ENCODE results near the gene RET. TPM values are rescaled to one million over a fixed set of nuclear protein-coding genes. Genes with fewer than 3 reads are reported as not detected.

The RET gene
- total RNA-seq, 1 donor from 2014 or later: 1.1 TPM

DNA sequence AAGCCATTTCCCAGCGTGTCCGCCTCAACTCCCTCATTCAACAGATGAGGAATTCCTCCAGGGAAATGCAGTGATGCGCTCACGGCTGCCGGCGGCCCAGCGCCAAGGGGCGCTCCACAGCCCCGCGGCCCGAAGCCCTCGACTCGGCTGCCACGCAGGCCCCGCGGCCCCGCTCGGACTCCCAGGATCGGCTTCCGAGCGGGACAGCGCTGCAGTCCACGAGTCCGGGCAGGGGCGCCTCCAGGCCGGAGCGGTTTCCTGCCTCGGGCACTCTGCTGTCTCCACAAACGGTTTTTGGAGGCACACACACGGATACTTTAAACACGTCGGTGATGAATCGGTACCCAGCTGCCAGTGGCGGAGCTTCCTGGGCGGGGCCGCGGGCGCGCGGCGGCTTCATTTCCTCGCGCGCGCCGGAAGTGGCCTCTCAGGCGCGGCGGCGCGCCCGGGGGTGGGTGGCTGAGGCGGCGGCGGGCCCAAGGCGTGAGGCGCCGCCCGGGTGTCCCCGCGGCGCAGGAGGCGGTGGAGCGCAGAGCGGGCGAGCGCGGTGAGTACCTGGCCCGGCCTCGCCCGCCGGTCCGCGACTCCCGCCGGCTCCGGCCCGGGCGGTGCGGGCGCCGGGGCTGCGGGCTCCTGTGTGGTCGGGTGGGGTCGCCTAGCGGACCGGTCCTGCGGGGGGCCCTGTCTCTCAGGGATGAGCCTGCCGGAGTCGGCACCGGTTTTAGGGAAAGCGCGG lies 61.3 kb downstream of the RET start, which contains the start of gene CSGALNACT2:
TSS of gene CSGALNACT2 (plus strand) at position 425 of the 736 bp plus-strand sequence. CDS start 16,705 bp downstream, outside the sequence.
- H3K79me2 ChIP-seq (ENCODE audit: insufficient read depth, low read length): peaks cover 50% of the 10 kb centered on the region
- H3K36me3 Mint-ChIP-seq (ENCODE audit: low read depth, unreplicated experiment): peaks cover 5% of the 10 kb centered on the region

DNA sequence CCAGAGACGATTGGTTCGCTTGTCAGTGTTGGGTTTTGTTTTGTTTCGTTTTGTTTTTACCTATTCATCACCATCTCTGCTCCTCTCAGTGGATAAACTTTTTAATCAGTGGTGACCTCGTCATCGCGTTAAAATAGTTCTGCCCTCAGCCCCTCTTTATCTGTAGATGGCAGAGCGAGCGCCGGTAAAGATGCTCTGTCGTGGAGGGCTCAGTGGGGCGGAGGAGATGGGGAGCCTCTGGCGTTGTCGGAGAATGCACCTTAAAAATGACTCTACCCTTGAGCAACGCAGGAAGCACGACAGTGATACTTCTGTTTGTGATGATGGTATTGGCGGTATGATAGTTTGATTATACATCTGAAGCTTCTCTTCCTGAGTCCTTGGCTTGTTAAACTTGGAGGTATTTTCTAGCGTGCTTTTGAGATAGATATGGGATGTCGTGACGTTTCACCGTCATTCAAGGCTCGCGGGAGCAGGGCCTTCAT lies 61.9 kb downstream of the RET start:
- Histone ChIP-seq H3K4me3 (ENCODE audit: insufficient read depth, low read depth, low read length) (peak overlapping the region; percentile 99), H3K27ac (ENCODE audit: low read depth, low read length) (peak overlapping the region; percentile 90), H3K9me3 (ENCODE audit: insufficient read depth, low read depth, low read length) (no peaks in the 10 kb centered on the region), H3K4me1 (ENCODE audit: insufficient read depth, low read length) (peaks cover 5% of the 10 kb centered on the region), H3K27me3 (ENCODE audit: insufficient read depth, low read length) (peaks cover 3% of the 10 kb centered on the region), H4K20me1 (ENCODE audit: insufficient read depth, low read length) (peaks cover 45% of the 10 kb centered on the region), H3K36me3 (ENCODE audit: insufficient read depth, low read length) (no peaks in the 10 kb centered on the region), H3K79me2 (ENCODE audit: insufficient read depth, low read length) (peaks cover 56% of the 10 kb centered on the region), H3K4me2 (ENCODE audit: low read length) (peak overlapping the region; percentile 94), H3K9ac (ENCODE audit: low read length) (peak overlapping the region; percentile 93), H2AFZ (ENCODE audit: low read depth, low read length) (peak overlapping the region; percentile 49)
- DNase-seq (ENCODE audit: low read depth) (peak; percentile 34), FAIRE-seq (no peak)
- H3K4me3 Mint-ChIP-seq (ENCODE audit: unreplicated experiment): peak overlapping the region; percentile 92
- TF ChIP-seq EZH2 (IDR thresholded peaks at IDR 0.05; ENCODE audit: insufficient read depth, low read length): no peak
- TF ChIP-seq, protein P1, sequence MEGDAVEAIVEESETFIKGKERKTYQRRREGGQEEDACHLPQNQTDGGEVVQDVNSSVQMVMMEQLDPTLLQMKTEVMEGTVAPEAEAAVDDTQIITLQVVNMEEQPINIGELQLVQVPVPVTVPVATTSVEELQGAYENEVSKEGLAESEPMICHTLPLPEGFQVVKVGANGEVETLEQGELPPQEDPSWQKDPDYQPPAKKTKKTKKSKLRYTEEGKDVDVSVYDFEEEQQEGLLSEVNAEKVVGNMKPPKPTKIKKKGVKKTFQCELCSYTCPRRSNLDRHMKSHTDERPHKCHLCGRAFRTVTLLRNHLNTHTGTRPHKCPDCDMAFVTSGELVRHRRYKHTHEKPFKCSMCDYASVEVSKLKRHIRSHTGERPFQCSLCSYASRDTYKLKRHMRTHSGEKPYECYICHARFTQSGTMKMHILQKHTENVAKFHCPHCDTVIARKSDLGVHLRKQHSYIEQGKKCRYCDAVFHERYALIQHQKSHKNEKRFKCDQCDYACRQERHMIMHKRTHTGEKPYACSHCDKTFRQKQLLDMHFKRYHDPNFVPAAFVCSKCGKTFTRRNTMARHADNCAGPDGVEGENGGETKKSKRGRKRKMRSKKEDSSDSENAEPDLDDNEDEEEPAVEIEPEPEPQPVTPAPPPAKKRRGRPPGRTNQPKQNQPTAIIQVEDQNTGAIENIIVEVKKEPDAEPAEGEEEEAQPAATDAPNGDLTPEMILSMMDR (IDR thresholded peaks at IDR 0.05; ENCODE audit: insufficient read depth, low read depth, low read length): no peak
- peak overlapping the region; percentile 93 for H3K27ac Mint-ChIP-seq (ENCODE audit: unreplicated experiment)
- no peaks in the 10 kb centered on the region for H3K9me3 Mint-ChIP-seq (ENCODE audit: unreplicated experiment)
- peaks cover 5% of the 10 kb centered on the region for H3K36me3 Mint-ChIP-seq (ENCODE audit: low read depth, unreplicated experiment)
- no peaks in the 10 kb centered on the region for H3K27me3 Mint-ChIP-seq (ENCODE audit: low read depth, unreplicated experiment)
- peaks cover 19% of the 10 kb centered on the region for H3K4me1 Mint-ChIP-seq (ENCODE audit: low read depth, unreplicated experiment)

More for the DNA sequence above, 61.3 kb downstream of the RET start, which contains the start of gene CSGALNACT2:
- no peaks in the 10 kb centered on the region for H3K9me3 ChIP-seq (ENCODE audit: insufficient read depth, low read depth, low read length)
- H3K4me2 ChIP-seq (ENCODE audit: low read length): peak within 1 kb of the TSS; percentile 94
- no peaks in the 10 kb centered on the region for H3K9me3 Mint-ChIP-seq (ENCODE audit: unreplicated experiment)
- peak within 1 kb of the TSS; percentile 88 for H2AFZ ChIP-seq (ENCODE audit: low read depth, low read length)
- peak within 1 kb of the TSS; percentile 99 for H3K27ac Mint-ChIP-seq (ENCODE audit: unreplicated experiment)
- H3K27me3 Mint-ChIP-seq (ENCODE audit: low read depth, unreplicated experiment): no peaks in the 10 kb centered on the region
- H3K4me3 Mint-ChIP-seq (ENCODE audit: unreplicated experiment): peak within 1 kb of the TSS; percentile 98
- H3K9ac ChIP-seq (ENCODE audit: low read length): peak within 1 kb of the TSS; percentile 93
- peak within 1 kb of the TSS; percentile 99 for H3K4me3 ChIP-seq (ENCODE audit: insufficient read depth, low read depth, low read length)
- peak within 1 kb of the TSS; percentile 90 for H3K27ac ChIP-seq (ENCODE audit: low read depth, low read length)
- TF ChIP-seq EZH2 (IDR thresholded peaks at IDR 0.05; ENCODE audit: insufficient read depth, low read length): no peak
- FAIRE-seq (no peak), DNase-seq (ENCODE audit: low read depth) (peak; percentile 83)
- H3K27me3 ChIP-seq (ENCODE audit: insufficient read depth, low read length): peaks cover 4% of the 10 kb centered on the region
- H3K4me1 ChIP-seq (ENCODE audit: insufficient read depth, low read length): peaks cover 5% of the 10 kb centered on the region
- H3K4me1 Mint-ChIP-seq (ENCODE audit: low read depth, unreplicated experiment): peaks cover 19% of the 10 kb centered on the region
- H4K20me1 ChIP-seq (ENCODE audit: insufficient read depth, low read length): peaks cover 39% of the 10 kb centered on the region
- H3K36me3 ChIP-seq (ENCODE audit: insufficient read depth, low read length): no peaks in the 10 kb centered on the region

DNA sequence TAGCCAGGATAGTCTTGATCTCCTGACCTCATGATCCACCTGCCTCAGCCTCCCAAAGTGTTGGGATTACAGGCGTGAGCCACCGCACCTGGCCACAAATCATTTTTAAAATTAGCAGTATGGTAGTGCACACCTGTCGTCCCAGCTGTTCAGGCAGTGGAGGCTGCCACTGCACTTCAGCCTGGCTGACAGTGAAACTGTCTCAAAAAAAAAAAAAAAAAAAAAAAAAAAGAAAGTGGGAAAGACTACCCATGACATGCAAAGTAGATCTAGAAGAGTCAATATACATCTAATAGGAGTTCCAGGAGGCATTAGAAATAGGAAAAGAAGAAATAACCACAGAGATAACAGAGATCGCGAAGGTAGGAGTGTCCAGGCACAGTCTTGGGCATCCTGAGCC lies 64.6 kb downstream of the RET start:
- Histone ChIP-seq H3K4me1 (ENCODE audit: insufficient read depth, low read length) (peaks cover 5% of the 10 kb centered on the region), H3K9me3 (ENCODE audit: insufficient read depth, low read depth, low read length) (no peaks in the 10 kb centered on the region), H3K36me3 (ENCODE audit: insufficient read depth, low read length) (no peaks in the 10 kb centered on the region), H3K27ac (ENCODE audit: low read depth, low read length) (no peak overlapping the region), H3K9ac (ENCODE audit: low read length) (no peak overlapping the region), H3K4me2 (ENCODE audit: low read length) (no peak overlapping the region), H4K20me1 (ENCODE audit: insufficient read depth, low read length) (peaks cover 70% of the 10 kb centered on the region), H3K27me3 (ENCODE audit: insufficient read depth, low read length) (peaks cover 3% of the 10 kb centered on the region), H3K4me3 (ENCODE audit: insufficient read depth, low read depth, low read length) (no peak overlapping the region), H2AFZ (ENCODE audit: low read depth, low read length) (no peak overlapping the region), H3K79me2 (ENCODE audit: insufficient read depth, low read length) (peaks cover 82% of the 10 kb centered on the region)
- Mint-ChIP-seq H3K36me3 (ENCODE audit: low read depth, unreplicated experiment) (peaks cover 2% of the 10 kb centered on the region), H3K9me3 (ENCODE audit: unreplicated experiment) (no peaks in the 10 kb centered on the region), H3K27ac (ENCODE audit: unreplicated experiment) (no peak overlapping the region), H3K4me3 (ENCODE audit: unreplicated experiment) (peak overlapping the region; percentile 24), H3K4me1 (ENCODE audit: low read depth, unreplicated experiment) (peaks cover 14% of the 10 kb centered on the region), H3K27me3 (ENCODE audit: low read depth, unreplicated experiment) (no peaks in the 10 kb centered on the region)
- no peak for DNase-seq (ENCODE audit: low read depth)
- no peak for TF ChIP-seq EZH2 (IDR thresholded peaks at IDR 0.05; ENCODE audit: insufficient read depth, low read length)
- TF ChIP-seq, protein P1 (IDR thresholded peaks at IDR 0.05; ENCODE audit: insufficient read depth, low read depth, low read length): no peak
- FAIRE-seq: no peak
